Parathyroid adenoma (tissue), 2 donors: ENCODE measurements around the gene NOVA2.

Experiments
- H2AFZ ChIP-seq: fragments of 300-600 bp; sonication (generic); one replicate; pipeline ENCODE4 v1.7.0; 2017; ENCODE audit warnings: antibody characterized with exemption, mild to moderate bottlenecking
- H3K27ac ChIP-seq: fragments of 300-600 bp; sonication (generic); one replicate; pipeline ENCODE4 v1.7.0; 2017
- H3K27me3 ChIP-seq: fragments of 300-600 bp; sonication (generic); one replicate; pipeline ENCODE4 v1.7.0; 2017; ENCODE audit warnings: low read length; ENCODE audit not compliant: control insufficient read depth, insufficient read depth
- H3K36me3 ChIP-seq: fragments of 300-600 bp; sonication (generic); one replicate; pipeline ENCODE4 v1.7.0; 2017; ENCODE audit warnings: low read length; ENCODE audit not compliant: control insufficient read depth, insufficient read depth
- H3K4me1 ChIP-seq: fragments of 300-600 bp; sonication (generic); one replicate; pipeline ENCODE4 v1.7.0; 2017; ENCODE audit warnings: control low read depth
- H3K4me2 ChIP-seq: fragments of 300-600 bp; sonication (generic); one replicate; pipeline ENCODE4 v1.7.0; 2017; ENCODE audit warnings: low read length
- H3K4me3 ChIP-seq: fragments of 300-600 bp; sonication (generic); one replicate; pipeline ENCODE4 v1.7.0; 2017; ENCODE audit warnings: low read depth, low read length
- H3K79me2 ChIP-seq: fragments of 300-600 bp; sonication (generic); one replicate; pipeline ENCODE4 v1.7.0; 2017; ENCODE audit warnings: control low read depth
- H3K9ac ChIP-seq: fragments of 300-600 bp; sonication (generic); one replicate; pipeline ENCODE4 v1.7.0; 2017; ENCODE audit warnings: mild to moderate bottlenecking
- H3K9me3 ChIP-seq: fragments of 300-600 bp; sonication (generic); one replicate; pipeline ENCODE4 v1.7.0; 2017; ENCODE audit warnings: low read length; ENCODE audit not compliant: control insufficient read depth
- CTCF ChIP-seq: fragments of 300-600 bp; sonication (generic); IDR thresholded peaks from one replicate; pipeline ENCODE4 v1.7.0; 2017; ENCODE audit warnings: antibody characterized with exemption, mild to moderate bottlenecking
- donor health status: primary hyperparathyroidism.

NOVA2 gene

GRCh38 chr19:45913874-45914830 lies 59.5 kb downstream of the NOVA2 start, which contains the start of gene NANOS2:
Gene NANOS2, minus strand, starts transcription at chr19:45914778. Its CDS starts 85 bp downstream, at chr19:45914693.
- no peaks in the 10 kb centered on the region for H3K36me3 ChIP-seq
- no peak for TF ChIP-seq CTCF
- no peaks in the 10 kb centered on the region for H3K9me3 ChIP-seq
- no peak within 1 kb of the TSS for H3K4me2 ChIP-seq
- H3K4me1 ChIP-seq = no peaks in the 10 kb centered on the region
- H3K79me2 ChIP-seq = no peaks in the 10 kb centered on the region
- no peak within 1 kb of the TSS for H2AFZ ChIP-seq
- no peak within 1 kb of the TSS for H3K27ac ChIP-seq
- H3K4me3 ChIP-seq = no peak within 1 kb of the TSS
- H3K27me3 ChIP-seq = no peaks in the 10 kb centered on the region
- H3K9ac ChIP-seq = no peak within 1 kb of the TSS

DNA sequence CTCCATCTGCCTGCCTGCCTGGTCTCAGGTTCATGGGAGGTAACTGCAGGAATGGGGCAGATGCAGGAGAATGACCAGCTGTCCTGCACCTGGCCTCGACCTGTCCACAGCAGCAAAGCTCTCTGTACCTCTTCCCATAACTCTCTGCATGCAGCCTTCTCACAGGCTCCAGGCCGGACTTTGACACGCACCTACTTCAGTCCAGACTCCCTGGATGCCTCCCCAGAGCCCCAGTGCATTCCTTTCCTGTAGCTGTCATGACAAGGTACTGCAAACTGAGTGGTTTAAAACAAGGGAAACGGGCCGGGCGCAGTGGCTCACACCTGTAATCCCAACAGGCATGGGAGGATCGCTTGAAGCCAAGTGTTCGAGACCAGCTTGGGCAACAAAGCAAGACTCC lies 62.4 kb downstream of the NOVA2 start:
- H3K4me3 ChIP-seq = no peak overlapping the region
- H3K9ac ChIP-seq = no peak overlapping the region
- H3K4me2 ChIP-seq = no peak overlapping the region
- H3K4me1 ChIP-seq = no peaks in the 10 kb centered on the region
- TF ChIP-seq CTCF = no peak
- H3K27me3 ChIP-seq = no peaks in the 10 kb centered on the region
- no peak overlapping the region for H2AFZ ChIP-seq
- no peaks in the 10 kb centered on the region for H3K36me3 ChIP-seq
- no peaks in the 10 kb centered on the region for H3K79me2 ChIP-seq
- H3K27ac ChIP-seq = no peak overlapping the region
- H3K9me3 ChIP-seq = no peaks in the 10 kb centered on the region

DNA sequence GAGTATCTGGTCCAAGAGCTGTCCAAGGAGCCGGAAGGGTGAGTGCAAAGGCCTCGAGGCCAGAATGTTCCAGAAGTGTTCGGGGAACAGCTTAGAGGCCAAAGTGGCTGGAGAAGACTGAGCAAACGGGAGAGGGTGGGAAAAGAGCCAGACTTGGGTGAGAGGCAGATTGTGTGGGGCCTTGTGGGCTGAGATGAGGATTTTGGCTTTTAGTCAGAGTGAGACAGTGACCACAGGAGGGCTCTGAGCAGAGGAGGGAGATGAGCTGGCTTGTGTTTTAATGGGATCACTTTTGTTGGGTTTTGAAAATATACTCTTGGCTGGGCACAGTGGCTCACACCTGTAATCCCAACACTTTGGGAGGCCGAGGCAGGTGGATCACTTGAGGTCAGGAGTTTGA lies 64.7 kb downstream of the NOVA2 start:
- H3K27ac ChIP-seq = no peak overlapping the region
- H3K4me3 ChIP-seq = no peak overlapping the region
- no peak overlapping the region for H2AFZ ChIP-seq
- H3K79me2 ChIP-seq = no peaks in the 10 kb centered on the region
- H3K27me3 ChIP-seq = no peaks in the 10 kb centered on the region
- TF ChIP-seq CTCF = no peak
- no peak overlapping the region for H3K9ac ChIP-seq
- no peaks in the 10 kb centered on the region for H3K36me3 ChIP-seq
- no peak overlapping the region for H3K4me2 ChIP-seq
- no peaks in the 10 kb centered on the region for H3K4me1 ChIP-seq
- no peaks in the 10 kb centered on the region for H3K9me3 ChIP-seq

- Histone ChIP-seq H3K4me3 (no peak overlapping the region), H3K27me3 (no peaks in the 10 kb centered on the region), H3K4me1 (peaks cover 3% of the 10 kb centered on the region), H3K9me3 (no peaks in the 10 kb centered on the region), H3K27ac (no peak overlapping the region), H3K9ac (no peak overlapping the region), H3K36me3 (no peaks in the 10 kb centered on the region), H3K79me2 (no peaks in the 10 kb centered on the region), H3K4me2 (no peak overlapping the region), H2AFZ (no peak overlapping the region)
- TF ChIP-seq CTCF = no peak
These were observed 67.4 kb downstream of the NOVA2 start for GRCh38 chr19:45906221-45906620.
